Activated CD4-positive, alpha-beta memory T cell treated with anti-CD3 and anti-CD28 coated beads for 36 hours (primary cell): Measurements from ENCODE around the gene HSPA12B. TPM values are rescaled to one million over a fixed set of nuclear protein-coding genes. Genes with fewer than 3 reads are reported as not detected.
A peak's percentile ranks its signal among the peaks of the same experiment; 100 is the strongest.

Source experiments
- CTCF ChIA-PET: fragments of 350-600 bp; sonication (Branson Sonifier 250); formaldehyde crosslinking; loops from one replicate; lab custom pipeline; 2021; ENCODE audit warnings: antibody characterized with exemption, inconsistent platforms; lab: Charles Lee
- POLR2A ChIA-PET: fragments of 350-600 bp; sonication (Branson Sonifier 250); formaldehyde crosslinking; loops from one replicate; lab custom pipeline; 2021; ENCODE audit warnings: antibody characterized with exemption; lab: Charles Lee
- DNase-seq: peaks from one replicate; pipeline ENCODE4 v3.0.0-alpha.2; 2020
- H3K27ac Mint-ChIP-seq: one replicate; pipeline ENCODE4 v1.8.0; 2021; ENCODE audit warnings: mixed read lengths
- H3K27me3 Mint-ChIP-seq: one replicate; pipeline ENCODE4 v1.8.0; 2021; ENCODE audit warnings: mixed read lengths
- H3K36me3 Mint-ChIP-seq: one replicate; pipeline ENCODE4 v1.8.0; 2021; ENCODE audit warnings: mixed read lengths
- H3K4me1 Mint-ChIP-seq: one replicate; pipeline ENCODE4 v1.8.0; 2021; ENCODE audit warnings: low read depth, mixed read lengths
- H3K4me3 Mint-ChIP-seq: one replicate; pipeline ENCODE4 v1.8.0; 2021; ENCODE audit warnings: mild to moderate bottlenecking, mixed read lengths
- H3K9me3 Mint-ChIP-seq: one replicate; pipeline ENCODE4 v1.8.0; 2021; ENCODE audit warnings: mixed read lengths
- intact Hi-C: fragments of 100-400 bp; cut with micrococcal nuclease; formaldehyde crosslinking; loops from one replicate; pipeline ENCODE4 v1.15.1; 2023
- total RNA-seq, 2 experiments: library from RNA; stranded (reverse); gene quantifications; one replicate each; pipeline ENCODE4 v1.2.3, GENCODE V29; 2021

The HSPA12B gene
- total RNA-seq, 2 experiments from 2014 or later: not detected

DNA sequence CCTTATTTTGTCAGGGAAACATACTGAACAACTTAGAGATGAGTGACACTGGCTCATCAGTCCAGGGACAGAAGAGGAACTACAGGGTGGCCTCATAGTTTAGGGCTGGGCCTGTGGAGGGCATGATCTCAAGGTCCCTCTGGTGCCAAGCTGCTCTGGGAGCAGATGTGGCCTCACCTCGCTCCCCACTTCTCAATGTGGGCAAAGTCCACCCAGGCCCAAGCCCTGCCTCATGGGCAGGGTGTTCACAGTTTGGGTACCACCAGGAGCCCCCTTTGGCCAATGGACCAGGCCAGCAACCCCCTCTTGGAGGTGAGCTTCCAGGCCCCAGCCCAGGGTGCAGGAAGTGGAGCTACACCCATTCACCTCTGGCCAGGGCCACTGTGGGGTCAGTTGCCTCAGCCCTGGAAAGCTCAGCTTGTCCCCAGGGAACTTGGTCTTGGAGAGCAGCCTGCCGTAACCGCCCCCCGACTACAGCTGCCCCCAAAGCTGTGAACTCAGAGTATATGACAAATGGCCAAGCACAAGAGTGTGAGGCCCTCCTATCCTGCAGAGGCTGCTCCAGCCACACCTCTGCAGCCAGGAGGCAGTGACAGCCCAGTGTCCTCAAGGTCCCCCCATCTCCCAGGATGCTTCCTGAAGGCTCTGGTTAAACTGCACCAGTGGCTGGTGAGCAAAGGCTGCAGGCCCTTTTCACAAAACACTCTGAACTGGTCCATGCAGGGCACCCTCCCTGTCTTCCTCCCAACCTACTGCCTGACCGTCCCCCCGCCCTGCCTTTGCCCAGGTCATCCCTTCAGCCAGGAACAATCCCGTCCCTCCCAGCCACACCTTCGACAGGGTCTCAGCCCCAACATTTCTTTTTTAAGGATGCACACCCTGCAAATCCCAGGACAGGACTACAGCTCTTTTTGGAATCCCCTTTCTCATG lies 31.5 kb downstream of the HSPA12B start:
- no peaks in the 10 kb centered on the region for H3K9me3 Mint-ChIP-seq
- POLR2A ChIA-PET: no interaction called here
- no peak overlapping the region for H3K27ac Mint-ChIP-seq
- no peak overlapping the region for H3K4me3 Mint-ChIP-seq
- H3K4me1 Mint-ChIP-seq: peaks cover 20% of the 10 kb centered on the region
- no peaks in the 10 kb centered on the region for H3K27me3 Mint-ChIP-seq
- CTCF ChIA-PET: interaction anchor here (1.2 kb wide), 1 partner anchor 53 kb away, joined by 3 read pairs; no protein-coding TSS in a partner anchor
- no peak for DNase-seq
- H3K36me3 Mint-ChIP-seq: no peaks in the 10 kb centered on the region
- intact Hi-C loops: no loop called here

DNA sequence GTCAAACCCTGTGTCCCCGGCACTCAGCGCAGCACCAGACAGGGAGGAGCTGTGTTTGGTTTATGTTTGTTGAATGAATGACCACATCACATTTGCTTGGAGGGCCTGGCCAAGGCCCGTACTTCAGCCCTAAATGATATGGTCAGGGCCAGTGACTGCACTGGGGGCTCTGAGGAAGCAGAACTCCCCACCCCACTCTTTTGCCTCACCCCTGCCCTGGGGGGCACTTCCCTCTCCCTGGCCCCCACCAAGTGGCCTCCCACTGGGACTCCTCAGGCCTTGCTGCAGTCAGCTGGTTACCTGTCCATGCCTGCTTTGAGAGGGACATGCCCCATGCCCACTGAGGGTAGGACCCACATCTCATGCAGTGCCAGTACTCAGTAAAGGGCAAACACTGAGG lies 32.2 kb downstream of the HSPA12B start:
- DNase-seq: no peak
- peaks cover 23% of the 10 kb centered on the region for H3K4me1 Mint-ChIP-seq
- H3K27ac Mint-ChIP-seq: no peak overlapping the region
- ChIA-PET POLR2A (no interaction called here), CTCF (interaction anchor here (1.1 to 1.8 kb wide), 3 partner anchors 12 to 54 kb away, joined by 3 to 6 read pairs (median 3); no protein-coding TSS in a partner anchor)
- H3K9me3 Mint-ChIP-seq: no peaks in the 10 kb centered on the region
- intact Hi-C loops: loop anchor here (5.0 kb wide), 1 partner anchor 42 kb away; no protein-coding TSS in a partner anchor
- H3K27me3 Mint-ChIP-seq: no peaks in the 10 kb centered on the region
- H3K4me3 Mint-ChIP-seq: no peak overlapping the region
- no peaks in the 10 kb centered on the region for H3K36me3 Mint-ChIP-seq

DNA sequence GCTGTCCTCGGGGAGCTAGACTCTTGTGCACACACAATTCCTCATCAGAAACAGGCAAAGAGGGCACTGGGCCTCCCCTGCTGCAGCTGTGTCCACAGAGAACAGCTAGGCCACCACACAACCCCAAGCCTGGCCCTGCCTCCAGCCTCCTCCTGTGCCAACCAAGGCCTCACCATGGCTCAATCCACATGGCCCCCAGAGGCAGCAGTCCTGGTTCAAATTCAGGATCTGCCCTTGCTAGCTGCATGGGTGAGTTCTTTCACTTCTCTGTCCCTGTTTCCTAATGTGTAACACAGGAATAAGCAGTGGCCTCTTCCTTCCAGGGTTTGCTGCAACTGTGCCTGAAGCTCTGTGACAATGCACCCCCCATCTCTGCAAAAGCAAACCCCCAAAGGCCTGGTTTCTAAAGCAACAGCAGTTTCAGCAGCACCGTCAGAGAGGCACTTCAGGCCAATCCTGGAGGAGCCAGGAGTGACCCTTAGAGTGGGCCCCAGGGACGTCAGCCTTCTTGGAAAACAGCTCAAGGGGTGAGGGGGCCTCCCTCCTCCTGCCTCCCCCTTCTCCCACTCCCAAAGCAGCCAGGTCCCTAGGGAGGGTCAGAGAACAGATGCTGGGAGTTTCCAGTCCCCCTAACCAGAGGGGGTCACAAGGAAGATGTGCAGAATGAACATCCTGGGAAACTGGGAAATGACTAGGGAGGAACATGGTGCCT lies 32.8 kb downstream of the HSPA12B start:
- intact Hi-C loops: loop anchor here (5.0 kb wide), 1 partner anchor 43 kb away; no protein-coding TSS in a partner anchor
- H3K9me3 Mint-ChIP-seq: no peaks in the 10 kb centered on the region
- ChIA-PET POLR2A (no interaction called here), CTCF (interaction anchor here (0.9 to 1.8 kb wide), 6 partner anchors 12 to 55 kb away, joined by 3 to 9 read pairs (median 4); partner anchors contain the start of genes AP5S1 and CENPB)
- peak overlapping the region; percentile 3 for H3K4me3 Mint-ChIP-seq
- peaks cover 23% of the 10 kb centered on the region for H3K4me1 Mint-ChIP-seq
- H3K36me3 Mint-ChIP-seq: no peaks in the 10 kb centered on the region
- H3K27me3 Mint-ChIP-seq: no peaks in the 10 kb centered on the region
- no peak for DNase-seq
- H3K27ac Mint-ChIP-seq: no peak overlapping the region

DNA sequence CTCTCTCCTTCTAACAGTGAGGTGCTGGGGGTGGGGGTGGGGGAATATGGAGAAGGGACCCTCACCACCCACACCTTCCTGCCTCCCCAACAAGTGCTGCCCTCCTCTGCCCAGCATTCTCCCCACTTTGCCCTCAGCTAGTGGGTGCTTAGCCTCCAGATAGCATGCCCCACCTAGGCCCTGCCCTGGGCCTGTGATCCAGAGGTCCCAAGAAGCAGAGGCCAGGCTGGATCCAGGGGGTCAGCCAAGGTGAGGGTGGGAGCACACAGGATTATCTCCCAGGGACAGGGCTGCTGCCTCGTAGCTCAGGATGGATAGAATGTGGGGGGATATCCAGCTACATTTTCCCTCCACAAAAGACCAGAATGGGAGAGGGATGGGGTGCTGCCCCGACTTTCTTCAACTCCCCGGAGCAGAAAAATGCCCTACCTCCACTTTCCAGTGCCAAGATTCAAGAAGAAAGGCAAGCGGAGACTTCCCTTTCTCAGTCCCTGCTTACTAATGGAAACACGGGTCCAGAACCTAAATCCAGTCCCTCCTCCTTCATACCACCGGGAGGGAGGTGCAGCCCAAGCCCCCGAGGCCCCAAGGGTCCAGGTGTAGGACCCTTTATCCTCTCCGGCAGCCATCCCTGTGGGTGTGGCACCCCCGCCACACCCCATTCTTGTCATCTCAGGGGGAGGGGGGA lies 34.1 kb downstream of the HSPA12B start:
- Mint-ChIP-seq H3K36me3 (no peaks in the 10 kb centered on the region), H3K27me3 (no peaks in the 10 kb centered on the region), H3K9me3 (no peaks in the 10 kb centered on the region), H3K27ac (no peak overlapping the region), H3K4me1 (peaks cover 23% of the 10 kb centered on the region), H3K4me3 (peak overlapping the region; percentile 82)
- ChIA-PET CTCF (interaction anchor here (0.9 to 3.4 kb wide), 11 partner anchors 9 to 89 kb away, joined by 3 to 30 read pairs (median 4); partner anchors contain the start of genes AP5S1, CDC25B and CENPB), POLR2A (interaction anchor here (0.6 to 3.2 kb wide), 4 partner anchors 12 to 56 kb away, joined by 3 to 25 read pairs (median 10); partner anchors contain the start of gene CDC25B)
- no peak for DNase-seq
- intact Hi-C loops: loop anchor here (2.0 to 5.0 kb wide), 2 partner anchors 44 kb away; no protein-coding TSS in a partner anchor

DNA sequence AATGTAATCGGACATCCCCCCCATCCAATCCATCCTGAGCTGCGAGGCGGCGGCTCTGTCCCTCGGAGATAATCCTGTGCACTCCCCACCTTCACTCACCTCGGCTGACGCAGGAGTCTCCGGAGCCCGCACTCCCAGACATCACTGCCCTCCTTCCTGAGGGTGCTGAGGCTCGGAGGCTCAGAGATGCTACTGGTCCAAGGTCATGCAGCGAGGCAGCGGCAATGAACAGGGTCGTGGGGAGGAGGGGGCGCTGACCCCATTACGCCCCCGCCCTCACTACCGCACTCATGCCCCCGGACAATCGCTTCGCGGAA lies 34.6 kb downstream of the HSPA12B start:
- peak; percentile 37 for DNase-seq
- ChIA-PET POLR2A (interaction anchor here (1.7 to 3.2 kb wide), 4 partner anchors 11 to 44 kb away, joined by 7 to 25 read pairs (median 15); partner anchors contain the start of genes CDC25B and CENPB), CTCF (interaction anchor here (0.8 to 3.4 kb wide), 12 partner anchors 11 to 139 kb away, joined by 3 to 30 read pairs (median 8); partner anchors contain the start of genes AP5S1, CDC25B and CENPB)
- no peaks in the 10 kb centered on the region for H3K27me3 Mint-ChIP-seq
- H3K27ac Mint-ChIP-seq: no peak overlapping the region
- H3K4me1 Mint-ChIP-seq: peaks cover 23% of the 10 kb centered on the region
- intact Hi-C loops: loop anchor here (2.0 to 5.0 kb wide), 2 partner anchors 44 to 45 kb away; no protein-coding TSS in a partner anchor
- H3K4me3 Mint-ChIP-seq: peak overlapping the region; percentile 82
- H3K9me3 Mint-ChIP-seq: no peaks in the 10 kb centered on the region
- H3K36me3 Mint-ChIP-seq: no peaks in the 10 kb centered on the region

DNA sequence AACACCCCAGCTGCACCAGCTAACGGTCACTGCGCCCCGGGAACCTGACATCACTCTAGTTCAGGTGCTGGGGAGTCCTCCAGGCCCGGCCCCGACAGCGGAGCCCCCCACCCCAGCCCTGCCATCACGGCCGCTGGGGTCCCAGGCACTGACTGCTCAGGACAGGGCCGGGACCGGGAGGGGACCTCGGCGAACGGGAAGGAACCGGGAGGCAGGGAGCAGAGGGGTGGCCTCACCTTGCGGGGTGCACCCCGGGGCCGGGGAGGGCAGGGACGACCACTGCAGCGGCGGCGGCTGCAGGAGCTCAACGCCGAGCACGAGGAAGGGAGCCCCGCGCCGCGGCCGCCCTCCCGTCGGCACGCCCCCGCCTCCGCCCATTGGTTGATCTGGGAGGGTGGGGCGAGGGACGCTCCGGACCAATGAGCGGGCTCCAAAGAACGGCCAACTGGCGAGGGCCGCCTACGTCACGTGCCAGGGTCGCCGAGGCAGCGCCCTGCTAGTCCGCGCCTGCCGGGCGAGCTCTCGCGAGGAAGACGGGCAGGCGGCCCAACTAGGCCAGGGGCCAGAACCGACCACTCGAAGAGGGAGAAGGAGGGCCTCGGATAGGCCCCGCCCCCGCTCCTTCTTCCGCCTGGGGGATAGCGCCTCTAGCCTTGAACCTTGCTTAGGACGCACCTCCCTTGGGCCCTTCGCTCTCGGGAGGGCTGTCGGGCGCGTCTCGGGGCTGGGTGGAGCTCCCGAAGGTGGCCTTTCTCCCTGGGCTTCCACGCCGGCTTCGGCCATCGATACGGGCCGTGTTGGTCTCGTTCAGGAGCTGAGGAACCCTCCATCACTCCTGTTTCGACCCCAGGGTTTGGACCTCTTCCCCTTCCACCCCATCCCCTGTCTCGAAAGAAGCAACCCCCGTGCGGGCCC lies 35.2 kb downstream of the HSPA12B start, which contains the start of gene ADISSP:
Gene ADISSP, minus strand, starts transcription at position 327 of the 915 bp plus-strand sequence. CDS start 7,653 bp downstream, outside the sequence.
- H3K27me3 Mint-ChIP-seq: no peaks in the 10 kb centered on the region
- H3K27ac Mint-ChIP-seq: peak within 1 kb of the TSS; percentile 84
- peak within 1 kb of the TSS; percentile 87 for H3K4me3 Mint-ChIP-seq
- no peaks in the 10 kb centered on the region for H3K9me3 Mint-ChIP-seq
- CTCF ChIA-PET: interaction anchor here (0.6 to 3.4 kb wide), 23 partner anchors 10 to 1047 kb away, joined by 3 to 30 read pairs (median 6); partner anchors contain the start of genes AP5S1, CDC25B, CENPB and RNF24
- POLR2A ChIA-PET: interaction anchor here (0.8 to 3.2 kb wide), 8 partner anchors 11 to 316 kb away, joined by 3 to 25 read pairs (median 6); partner anchors contain the start of genes CDC25B, CENPB and SPEF1
- DNase-seq: peak; percentile 99
- intact Hi-C loops: loop anchor here (1.0 to 5.0 kb wide), 4 partner anchors 14 to 45 kb away; partner anchors contain the start of gene SPEF1
- peaks cover 23% of the 10 kb centered on the region for H3K4me1 Mint-ChIP-seq
- no peaks in the 10 kb centered on the region for H3K36me3 Mint-ChIP-seq

DNA sequence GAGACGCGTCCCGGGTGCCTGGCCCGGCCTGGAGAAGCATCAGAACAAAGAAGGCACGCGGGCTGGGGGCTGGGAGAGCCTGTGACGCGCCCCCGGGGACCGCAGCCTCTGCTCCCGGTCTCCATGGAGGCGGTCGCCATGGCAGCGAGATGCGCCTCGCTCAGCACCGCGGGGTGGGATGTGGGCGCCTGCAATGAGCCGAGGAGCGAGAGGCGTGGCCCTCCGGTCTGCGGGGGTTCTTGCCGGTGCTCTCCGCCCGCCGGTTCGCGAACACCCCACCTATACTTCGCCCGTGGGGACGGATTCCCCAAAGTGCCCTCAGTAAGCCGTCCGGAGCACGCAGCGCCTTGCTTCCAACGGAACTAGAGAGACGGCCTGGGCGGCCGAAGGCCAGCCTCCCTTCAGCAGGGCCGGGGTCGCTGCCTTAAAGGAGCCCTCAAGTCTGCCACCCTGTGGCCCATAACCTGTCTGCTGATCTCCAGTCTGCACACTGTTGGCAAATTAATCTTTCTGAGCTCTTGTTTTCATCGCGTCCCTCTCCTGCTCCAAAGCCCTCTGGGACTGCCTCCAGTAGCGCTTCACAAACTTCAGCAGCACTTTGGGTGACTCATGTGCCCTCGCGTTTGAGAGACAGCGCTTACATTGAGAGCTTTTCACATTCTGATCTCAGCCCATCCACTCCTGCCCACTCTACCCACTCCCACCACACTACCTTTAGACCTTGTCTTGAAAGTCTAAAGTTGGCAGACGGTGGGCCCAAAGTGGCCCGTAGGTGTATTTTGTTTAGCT lies 36.1 kb downstream of the HSPA12B start:
- Mint-ChIP-seq H3K27me3 (no peaks in the 10 kb centered on the region), H3K36me3 (no peaks in the 10 kb centered on the region), H3K4me3 (peak overlapping the region; percentile 87), H3K9me3 (no peaks in the 10 kb centered on the region), H3K4me1 (peaks cover 23% of the 10 kb centered on the region), H3K27ac (peak overlapping the region; percentile 84)
- DNase-seq: peak; percentile 86
- ChIA-PET POLR2A (interaction anchor here (1.3 to 3.2 kb wide), 7 partner anchors 10 to 47 kb away, joined by 3 to 25 read pairs (median 7); partner anchors contain the start of genes CDC25B, CENPB and SPEF1), CTCF (interaction anchor here (0.7 to 3.4 kb wide), 23 partner anchors 10 to 1046 kb away, joined by 3 to 30 read pairs (median 6); partner anchors contain the start of genes AP5S1, CENPB and SPEF1)
- intact Hi-C loops: loop anchor here (1.0 to 5.0 kb wide), 3 partner anchors 13 to 46 kb away; partner anchors contain the start of gene SPEF1

DNA sequence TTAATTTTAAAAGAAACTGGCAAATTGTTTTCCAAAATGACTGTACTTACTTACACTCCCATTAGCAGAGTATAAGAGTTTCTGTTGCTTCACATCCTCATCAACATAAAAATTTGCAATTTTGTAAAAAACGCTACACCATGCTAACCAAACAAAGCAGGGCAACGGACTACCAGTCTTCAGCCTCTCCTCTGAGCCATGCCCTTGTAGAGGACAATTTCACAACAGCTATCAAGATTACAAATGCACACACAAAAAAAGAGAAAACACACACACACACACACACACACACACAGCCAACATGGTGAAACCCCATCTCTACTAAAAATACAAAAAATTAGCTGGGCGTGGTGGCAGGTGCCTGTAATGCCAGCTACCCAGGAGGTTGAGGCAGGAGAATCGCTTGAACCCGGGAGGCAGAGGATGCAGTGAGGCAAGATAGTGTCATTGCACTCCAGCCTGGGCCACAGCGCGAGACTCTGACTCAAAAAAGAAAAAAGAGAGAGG lies 39.1 kb downstream of the HSPA12B start:
- Mint-ChIP-seq H3K27me3 (no peaks in the 10 kb centered on the region), H3K4me1 (peaks cover 13% of the 10 kb centered on the region), H3K27ac (no peak overlapping the region), H3K4me3 (no peak overlapping the region), H3K9me3 (no peaks in the 10 kb centered on the region), H3K36me3 (no peaks in the 10 kb centered on the region)
- DNase-seq: no peak
- POLR2A ChIA-PET: no interaction called here
- intact Hi-C loops: no loop called here
- CTCF ChIA-PET: interaction anchor here (1.0 kb wide), 1 partner anchor 14 kb away, joined by 3 read pairs; no protein-coding TSS in a partner anchor

DNA sequence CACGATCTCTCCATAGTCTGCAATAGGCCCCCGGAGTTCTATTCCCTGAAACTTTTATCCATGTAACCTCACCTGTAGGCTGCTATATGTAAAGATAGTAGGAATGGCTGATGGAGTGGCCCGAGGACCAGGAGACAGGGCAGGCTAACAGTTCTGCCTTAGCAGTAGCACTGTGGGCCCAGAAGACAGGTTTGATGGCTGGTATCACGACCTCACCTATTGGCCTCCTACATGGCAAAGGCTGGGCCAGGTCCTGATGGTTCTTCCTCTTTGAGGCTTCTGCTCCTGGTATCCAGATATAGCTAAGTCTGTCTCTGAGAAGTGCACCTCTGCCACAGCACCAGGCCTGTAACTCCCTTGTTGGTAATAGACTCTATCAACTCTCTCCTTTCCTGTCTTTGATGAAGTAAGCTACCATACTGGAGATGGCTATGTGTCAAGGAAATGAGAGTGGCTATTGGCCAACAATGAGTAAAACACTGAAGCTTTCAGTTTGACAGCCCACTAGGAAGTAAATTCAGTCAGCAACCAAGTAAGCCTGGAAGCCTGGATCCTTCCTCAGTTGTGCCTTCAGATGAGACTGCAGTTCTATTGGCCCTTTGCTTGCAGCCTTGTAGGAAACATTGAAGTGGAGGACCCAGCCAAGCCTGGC lies 43.1 kb downstream of the HSPA12B start:
- Mint-ChIP-seq H3K4me1 (peaks cover 18% of the 10 kb centered on the region), H3K9me3 (no peaks in the 10 kb centered on the region), H3K27me3 (peaks cover 12% of the 10 kb centered on the region), H3K4me3 (no peak overlapping the region), H3K36me3 (no peaks in the 10 kb centered on the region), H3K27ac (no peak overlapping the region)
- no peak for DNase-seq
- POLR2A ChIA-PET: no interaction called here
- intact Hi-C loops: no loop called here
- CTCF ChIA-PET: interaction anchor here (0.9 to 1.7 kb wide), 2 partner anchors 25 to 310 kb away, joined by 3 to 4 read pairs; no protein-coding TSS in a partner anchor
